GM12873 (cell line): ENCODE data around the gene CIP2A.

ENCODE experiments used
- CTCF ChIP-seq: IDR thresholded peaks from 2 replicates; pipeline ENCODE4 v1.5.1; 2012; ENCODE audit warnings: low read depth, mild to moderate bottlenecking, moderate library complexity, low read length, control low read depth; ENCODE audit not compliant: insufficient read depth; ENCODE audit errors: missing control alignments

The CIP2A gene

GRCh38 chr3:108510496-108510895 is 78.7 kb downstream of the CIP2A start, which contains the start of gene MYH15:
MYH15 (minus strand) TSS chr3:108510596; CDS start chr3:108510530, 66 bp downstream.
- no peak for TF ChIP-seq CTCF

DNA sequence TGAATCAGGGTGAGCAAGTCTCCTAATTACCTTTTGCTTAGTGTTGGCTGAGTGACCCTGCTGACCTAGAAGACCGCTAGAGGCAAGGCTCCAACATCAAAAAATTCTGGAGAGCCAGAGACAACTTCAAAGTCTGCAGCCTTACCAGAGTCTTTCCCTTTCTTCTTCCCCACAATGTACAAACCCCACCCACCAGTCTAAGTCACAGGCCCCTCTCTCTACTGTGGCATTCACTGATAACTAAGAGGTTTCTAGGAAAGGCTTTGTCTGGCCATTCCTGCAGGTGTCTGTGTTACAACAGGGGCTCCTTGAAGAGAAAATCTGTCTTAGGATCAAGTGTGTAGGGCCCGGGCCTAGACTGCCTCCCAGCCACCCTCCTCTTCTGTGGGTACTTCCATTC is 79.4 kb downstream of the CIP2A start:
- no peak for TF ChIP-seq CTCF

DNA sequence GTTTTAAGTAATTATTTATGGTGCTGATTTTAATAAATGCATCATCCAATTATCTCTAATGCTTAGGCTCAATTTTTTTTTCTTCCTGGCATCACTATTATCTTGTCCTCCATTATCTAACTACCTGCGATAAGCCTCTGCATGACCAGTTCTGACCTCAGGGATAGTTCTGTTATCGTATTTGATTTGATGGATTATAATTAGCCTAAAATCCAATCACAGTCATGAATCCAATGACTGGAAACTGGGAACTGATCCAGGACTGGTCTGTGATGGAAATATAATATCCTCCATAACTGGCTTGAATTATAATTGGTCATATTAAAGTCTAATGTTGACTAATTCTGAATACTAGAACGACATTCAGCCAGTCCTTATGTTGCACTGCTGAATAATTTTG is 80.0 kb downstream of the CIP2A start:
- no peak for TF ChIP-seq CTCF

DNA sequence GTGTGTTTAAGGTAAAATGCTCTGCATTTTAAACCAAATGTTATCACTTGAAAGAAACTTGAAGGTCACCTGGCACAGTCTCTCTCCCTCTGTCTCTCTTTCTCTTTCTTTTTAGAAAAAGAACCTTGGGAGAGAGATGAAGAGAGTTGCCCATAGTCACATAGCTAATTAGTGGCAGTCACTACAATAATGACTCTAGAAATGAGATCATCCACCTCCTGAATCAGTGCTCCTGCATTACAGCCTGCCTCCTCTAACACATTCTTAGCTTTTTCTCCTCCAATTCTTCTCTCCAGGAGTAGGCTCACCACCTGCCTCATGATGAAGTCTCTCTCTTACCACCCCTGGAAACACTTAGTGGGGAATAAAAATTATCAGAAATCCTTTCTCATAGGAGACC is 81.3 kb downstream of the CIP2A start:
- no peak for TF ChIP-seq CTCF

GRCh38 chr3:108505811-108506210 is 83.4 kb downstream of the CIP2A start:
- TF ChIP-seq CTCF = no peak

DNA sequence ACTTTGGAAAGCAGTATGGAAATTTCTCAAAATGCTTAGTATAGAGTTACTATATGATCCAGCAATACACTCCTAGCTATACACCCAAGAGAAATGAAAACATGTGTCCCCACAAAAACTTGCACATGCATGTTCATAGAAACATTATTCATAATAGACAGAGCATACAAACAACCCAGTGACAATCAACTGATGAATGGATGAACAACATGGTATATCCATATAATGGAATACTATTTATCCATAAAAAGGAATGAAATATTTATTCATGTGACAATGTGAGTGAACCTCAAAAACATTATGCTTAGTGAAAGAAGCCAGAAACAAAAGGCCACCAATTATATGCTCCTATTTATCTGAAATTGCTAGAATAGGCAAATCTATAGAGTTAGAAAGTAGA is 85.5 kb downstream of the CIP2A start:
- no peak for TF ChIP-seq CTCF

DNA sequence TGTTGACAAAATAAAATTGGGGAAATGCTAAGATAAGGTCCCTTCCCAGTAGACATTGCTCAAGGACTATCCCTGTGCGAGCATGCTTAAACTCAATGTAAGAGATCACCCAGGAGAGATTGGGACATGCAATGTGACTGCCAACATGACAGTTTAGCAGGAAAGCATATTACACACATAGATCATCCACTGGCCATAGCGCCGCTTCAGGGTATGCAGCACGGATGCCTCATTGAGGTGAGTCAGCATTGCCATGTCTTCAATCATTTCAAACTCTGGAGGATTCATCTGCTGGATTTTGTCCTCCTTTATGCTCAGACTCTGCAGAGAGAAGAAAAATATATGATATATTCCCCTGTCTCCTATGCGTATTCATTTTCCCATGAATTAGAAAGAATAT is 87.7 kb downstream of the CIP2A start:
- TF ChIP-seq CTCF = no peak
